Kasumi-1 (cell line): Measurements from ENCODE around the gene REG3G.

Experiments used
- DNase-seq, 2 experiments: peaks; one replicate each; lab custom pipeline; 2025; lab: John Stamatoyannopoulos, UW

REG3G gene

DNA sequence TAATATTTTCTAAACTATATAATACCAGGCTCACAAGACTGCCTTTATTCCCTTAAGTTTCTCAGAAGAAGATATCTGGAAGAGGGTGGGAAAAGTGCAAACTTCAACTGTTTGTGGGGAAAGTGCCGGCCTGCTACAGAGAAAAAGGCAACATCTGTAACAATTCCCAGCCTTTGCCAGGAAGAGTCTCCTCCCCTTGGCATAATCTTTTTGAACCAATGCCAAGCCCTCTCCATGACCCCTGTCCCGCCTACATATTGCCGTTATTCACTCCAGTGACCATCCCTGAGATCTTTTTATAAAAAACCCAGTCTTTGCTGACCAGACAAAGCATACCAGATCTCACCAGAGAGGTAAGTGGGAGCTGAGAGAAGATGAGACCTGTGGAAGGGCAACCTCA lies at the start of gene REG3G:
TSS of gene REG3G (plus strand) at position 282 of the 400 bp plus-strand sequence. CDS start 392 bp downstream, outside the sequence.
- no peak for DNase-seq

DNA sequence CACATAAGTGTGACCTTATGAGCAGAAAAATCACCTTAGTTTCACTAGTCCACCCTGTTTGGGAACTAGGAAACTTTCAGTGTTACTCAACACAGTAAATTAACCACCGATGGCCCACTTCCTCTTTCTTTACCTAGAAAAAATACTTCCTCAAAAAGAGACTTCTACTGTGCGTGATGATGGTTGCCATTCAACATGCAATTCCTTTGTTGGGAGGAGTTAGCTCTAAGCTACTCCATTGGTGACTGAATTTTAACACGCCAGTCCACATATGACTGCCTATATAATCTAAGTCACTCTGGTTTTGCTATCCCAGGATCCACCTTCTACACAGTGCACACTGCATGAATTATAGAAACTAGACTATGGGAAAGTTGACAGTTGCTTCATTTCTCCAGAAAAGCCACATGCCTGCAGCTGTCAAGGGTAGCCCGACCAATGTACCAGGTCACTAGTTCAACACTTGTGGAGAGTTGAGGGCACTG lies 47.8 kb upstream of the REG3G start:
- peak; percentile 95 to 98 for DNase-seq

DNA sequence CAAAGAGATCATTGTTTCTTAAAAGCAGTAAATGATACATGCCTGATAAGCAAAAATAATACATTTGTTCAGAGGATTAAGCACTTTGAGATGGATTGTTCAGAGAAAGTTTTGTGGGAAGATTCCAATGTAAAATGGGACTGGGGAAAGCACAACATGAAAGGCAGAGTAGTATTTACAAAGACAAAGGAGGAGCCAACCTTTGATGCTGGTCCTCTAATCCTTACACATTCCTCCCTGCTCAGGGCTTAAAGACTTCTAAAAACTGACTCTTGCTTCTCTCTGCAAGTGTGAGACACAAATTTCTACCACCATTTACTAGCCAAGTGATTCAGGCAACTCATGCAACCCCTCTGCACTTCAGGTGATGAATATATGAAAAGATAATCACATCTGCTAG lies 47.2 kb upstream of the REG3G start:
- DNase-seq: no peak

DNA sequence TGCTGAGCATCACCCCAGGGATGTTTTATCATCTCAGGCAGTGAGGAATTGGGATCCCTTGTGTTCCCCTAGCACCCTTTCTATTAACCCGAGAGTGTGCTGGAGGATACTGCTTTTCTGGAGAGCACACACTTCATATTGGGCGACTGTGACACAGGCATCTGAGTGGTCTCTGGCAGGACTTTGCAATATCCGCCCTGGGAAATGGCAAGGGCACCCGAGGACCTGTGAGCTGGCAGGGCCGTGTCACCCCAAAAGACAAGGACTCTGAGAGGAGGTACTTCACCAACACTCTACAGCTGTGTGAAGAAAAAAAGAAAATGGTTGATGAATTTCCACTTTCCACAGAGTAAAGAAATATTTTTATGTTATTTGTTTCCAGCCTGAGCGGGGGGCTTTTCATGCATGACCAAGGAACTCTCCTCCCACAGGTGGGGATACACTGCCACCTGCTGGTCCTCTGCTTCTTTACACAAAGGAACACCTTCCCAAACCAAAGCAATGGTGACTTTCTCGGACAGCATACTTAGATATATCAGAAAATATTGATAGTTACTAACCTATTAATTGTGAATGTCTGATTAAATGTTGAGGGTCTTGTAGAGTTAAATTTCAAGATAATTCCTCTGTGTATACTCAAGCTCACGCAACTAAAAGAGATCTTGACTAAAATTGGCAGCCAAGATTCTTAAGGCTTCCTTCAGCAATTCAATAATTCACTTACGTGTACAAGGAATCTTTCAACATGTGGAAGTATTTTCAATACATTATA lies 45.9 kb upstream of the REG3G start:
- DNase-seq: peak; percentile 33 to 66

DNA sequence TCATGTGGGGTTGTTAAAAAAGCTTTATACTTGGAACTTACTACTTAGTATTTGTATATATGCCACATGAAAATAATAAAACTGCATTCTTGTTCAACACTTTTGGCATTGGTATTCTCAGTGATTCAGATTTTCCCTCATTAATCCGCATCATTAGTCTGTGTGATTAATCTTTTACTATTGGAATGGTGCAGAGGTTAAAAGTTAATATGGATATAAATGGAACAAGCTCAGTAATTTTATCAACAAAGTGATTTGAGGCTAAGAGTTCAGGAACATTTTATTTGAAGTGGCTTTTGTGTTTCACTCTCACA lies 45.4 kb upstream of the REG3G start:
- DNase-seq: no peak

DNA sequence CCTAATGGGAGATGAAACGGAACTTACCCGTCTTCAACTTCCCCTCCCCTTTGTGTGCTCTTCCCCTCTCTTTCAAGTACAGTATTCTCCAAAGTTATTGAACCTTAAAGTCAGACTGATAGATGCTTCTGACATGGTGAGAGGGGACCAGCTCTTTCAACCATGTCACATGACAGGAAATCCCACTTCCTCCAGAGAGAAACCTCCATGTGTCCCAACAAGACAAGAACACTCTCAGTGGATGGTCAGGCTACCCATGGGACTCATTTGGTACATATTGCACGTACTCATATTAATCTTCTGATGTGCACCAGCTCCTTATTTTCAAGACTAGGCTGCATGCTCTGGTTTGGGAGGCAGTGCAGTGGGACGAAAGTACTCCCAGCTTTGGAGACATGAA lies 44.6 kb upstream of the REG3G start:
- DNase-seq: no peak

DNA sequence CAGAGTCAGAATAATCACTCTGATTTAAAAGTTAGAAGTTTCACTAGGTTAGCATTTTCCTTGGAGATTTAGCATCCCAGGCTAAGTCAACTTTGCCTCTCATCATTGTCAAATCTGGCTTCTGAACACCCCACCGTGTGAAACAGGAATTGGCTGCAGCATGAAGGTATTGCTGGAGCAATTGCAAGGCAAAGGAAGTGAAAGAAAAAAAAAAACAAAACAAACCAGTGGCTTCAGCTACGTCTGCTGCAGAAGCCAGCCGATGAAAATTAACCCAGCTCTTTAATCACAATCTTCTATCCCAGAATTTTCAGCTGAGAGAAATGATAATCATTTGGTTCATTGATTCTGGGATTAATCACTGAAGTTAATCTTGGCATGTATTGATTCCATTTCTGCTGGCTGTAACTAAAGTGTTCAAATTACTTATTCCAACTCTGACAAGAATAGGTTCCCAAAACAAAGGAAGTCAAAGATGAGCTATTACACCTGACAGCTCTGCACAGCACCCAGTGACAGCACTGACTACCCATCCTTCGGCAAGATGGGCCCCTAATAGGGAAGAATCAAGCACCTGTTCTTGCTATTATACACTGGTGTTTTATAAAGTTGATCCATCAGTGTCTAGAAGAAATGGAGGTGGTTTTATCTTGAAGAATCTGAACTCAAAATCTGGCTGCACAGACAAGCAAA lies 42.7 kb upstream of the REG3G start:
- no peak for DNase-seq

DNA sequence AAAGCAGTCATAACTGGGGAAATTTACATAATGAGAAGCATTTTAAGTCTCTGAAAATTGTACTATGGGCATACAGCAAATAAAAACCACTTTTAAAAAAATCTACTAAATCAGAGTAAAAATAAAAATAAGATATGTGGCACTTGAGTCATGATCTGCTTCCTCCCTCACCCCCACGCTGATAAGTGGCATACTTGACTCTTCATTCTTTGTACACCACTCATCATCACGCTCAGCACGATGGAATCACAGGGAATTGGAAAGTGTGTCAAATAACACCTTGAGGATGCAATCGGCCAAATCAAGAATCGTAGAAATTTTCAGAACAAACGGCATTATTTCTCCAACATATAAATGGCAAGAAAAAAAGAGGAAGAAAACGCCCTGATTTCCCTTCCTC lies 41.1 kb upstream of the REG3G start:
- DNase-seq: no peak

DNA sequence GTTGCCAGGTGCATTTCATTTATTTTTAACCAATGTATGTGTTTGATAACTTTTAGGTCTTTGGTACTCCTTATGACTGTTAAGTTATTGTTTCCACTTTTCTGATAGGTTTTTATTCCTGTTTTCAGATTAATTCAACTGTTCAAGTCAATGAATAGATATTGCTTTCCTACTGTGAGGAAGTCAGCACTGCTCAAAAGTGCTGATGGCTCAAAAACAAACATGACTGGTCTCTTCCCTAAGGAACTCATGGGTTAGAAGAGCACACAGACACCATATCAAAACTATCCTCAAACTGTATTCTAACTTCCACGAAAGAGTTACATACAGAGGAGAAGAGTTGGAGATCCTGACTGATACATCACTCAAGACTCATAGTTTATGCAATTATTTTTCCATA lies 39.9 kb upstream of the REG3G start:
- DNase-seq: no peak

DNA sequence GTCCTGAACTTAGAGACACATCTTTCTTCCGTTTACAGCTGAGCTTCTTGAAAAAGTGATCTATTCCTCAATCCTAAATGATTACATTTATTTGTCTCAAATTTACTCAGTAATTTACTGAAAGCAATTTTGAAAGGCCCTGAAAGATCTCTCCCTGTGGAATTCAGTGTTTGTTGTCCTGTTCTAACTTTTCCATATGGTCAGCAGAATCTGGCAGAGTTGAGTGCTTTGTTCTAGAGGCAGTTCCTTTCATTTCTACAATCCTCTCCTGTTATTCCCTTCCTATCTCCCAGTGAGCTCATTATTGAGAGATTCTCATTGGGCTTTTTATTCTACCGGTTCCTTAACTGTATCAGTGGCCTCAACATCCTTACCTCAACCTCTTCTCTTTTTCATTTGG lies 36.5 kb upstream of the REG3G start:
- no peak for DNase-seq

DNA sequence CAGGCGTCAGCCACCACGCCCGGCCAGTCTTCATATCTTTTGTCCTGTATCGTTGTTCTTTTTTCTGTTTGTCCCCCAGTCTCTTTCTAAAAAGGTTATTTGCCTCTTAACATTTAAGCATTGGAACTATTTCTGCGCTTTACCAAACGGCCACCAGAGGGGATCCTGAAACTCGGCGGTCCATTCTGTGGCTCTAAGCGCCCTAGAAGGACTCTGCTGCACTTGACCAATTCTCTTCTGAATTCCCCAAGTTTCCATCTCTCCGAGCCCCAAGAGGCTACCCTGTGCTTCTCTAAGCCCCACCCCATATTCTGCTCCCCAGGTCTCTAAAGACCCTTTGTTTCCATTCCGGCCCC lies 33.1 kb upstream of the REG3G start:
- DNase-seq: no peak

DNA sequence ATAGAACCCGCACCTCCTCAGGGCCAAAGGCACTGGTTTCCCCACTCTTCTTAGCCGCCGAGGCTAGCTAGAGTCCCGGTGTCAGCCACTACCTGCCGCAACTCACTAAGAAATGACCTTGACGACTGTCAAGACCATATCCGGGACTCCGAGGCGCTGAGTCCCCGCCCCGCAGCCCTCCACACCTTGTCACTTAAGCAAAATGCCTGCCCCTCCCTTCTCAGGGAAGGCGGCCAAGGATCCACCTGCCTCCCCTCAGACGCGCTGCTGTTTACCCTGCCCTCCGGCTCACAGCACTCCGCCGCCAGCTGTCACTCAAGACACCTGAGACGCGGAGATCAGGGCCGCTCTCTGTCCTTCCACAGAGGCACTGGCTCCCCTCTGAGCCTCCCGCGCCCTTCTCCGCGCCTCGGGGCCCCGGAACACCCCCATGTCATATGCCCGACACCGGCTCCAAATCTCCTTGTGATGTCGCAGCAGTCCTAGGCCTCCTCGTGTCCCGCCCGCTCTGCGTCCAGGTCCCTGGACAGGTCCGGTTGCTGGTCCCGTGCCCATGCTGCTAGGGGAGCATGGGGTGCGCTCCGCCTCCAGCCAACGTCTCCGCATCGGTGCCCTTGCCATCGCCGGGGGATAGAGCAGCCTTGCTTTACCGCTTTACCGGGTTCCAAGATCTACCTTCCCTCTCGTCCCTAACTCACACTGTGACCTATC lies 32.5 kb upstream of the REG3G start:
- no peak for DNase-seq

DNA sequence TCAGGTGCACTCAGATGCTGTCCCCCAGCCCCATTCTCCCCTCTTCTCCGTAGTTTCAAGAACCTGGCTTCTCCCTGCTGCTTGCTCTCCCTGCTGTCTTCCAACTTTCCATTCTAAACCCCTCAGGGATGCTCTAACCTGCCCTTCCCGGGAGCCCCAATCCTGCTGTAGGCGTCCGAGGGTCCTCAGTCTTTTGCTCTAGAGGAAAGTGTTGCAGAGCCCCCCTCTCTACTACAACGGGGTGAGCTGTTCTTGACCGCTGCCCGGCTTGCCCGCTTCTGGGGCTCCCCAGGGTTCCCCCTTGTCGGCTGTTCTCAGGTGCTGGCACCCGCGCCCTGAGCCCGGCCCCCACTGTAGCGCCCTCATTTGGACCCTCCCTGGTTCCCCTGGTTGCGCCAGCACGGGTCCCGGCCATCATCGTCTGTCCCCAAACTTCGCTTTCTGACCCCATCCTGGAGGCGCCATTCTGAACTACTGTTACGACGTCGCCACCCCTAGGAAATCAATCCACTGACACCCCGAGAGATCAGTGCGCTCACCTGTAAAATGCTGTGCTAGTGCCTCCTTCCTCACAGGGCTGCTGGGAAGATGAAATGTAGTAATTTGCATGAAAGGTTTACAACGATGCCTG lies 31.9 kb upstream of the REG3G start:
- DNase-seq: no peak

DNA sequence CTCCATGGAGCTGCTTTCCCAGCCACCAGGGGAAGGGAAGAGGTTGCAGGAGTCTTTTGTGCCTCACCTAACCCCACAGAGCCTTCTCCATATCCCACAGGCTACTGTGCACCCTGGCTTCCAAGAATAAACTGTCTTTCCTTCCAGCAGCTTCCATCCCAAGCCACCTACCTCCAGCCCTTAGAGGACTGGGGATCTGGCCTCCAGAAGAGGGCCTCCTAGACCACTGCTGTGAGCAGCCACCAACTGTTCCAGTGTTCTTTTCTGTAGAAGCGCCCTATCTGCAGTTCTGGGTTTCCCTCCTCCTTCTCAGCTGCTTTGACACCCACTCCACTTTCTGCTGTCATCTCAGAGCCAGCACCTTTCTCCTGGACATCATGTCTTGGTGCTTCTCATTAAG lies 30.7 kb upstream of the REG3G start:
- no peak for DNase-seq

DNA sequence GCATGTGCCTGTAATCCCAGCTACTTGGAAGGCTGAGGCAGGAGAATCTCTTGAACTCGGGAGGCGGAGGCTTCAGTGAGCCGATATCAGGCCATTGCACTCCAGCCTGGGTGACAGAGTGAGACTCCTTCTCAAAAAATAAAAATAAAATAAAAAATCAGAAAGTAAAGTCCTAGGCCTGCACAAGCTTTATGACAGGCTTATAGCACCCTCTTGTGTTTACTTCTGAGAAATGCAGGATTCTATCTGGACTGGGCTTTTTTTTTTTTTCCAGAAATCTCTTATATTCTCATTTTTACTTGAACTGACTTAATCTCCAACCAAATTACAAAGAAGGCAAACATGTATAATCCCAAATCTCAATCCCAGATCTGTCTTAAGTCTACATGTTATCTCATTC lies 26.1 kb upstream of the REG3G start:
- DNase-seq: peak; percentile 28 to 52

DNA sequence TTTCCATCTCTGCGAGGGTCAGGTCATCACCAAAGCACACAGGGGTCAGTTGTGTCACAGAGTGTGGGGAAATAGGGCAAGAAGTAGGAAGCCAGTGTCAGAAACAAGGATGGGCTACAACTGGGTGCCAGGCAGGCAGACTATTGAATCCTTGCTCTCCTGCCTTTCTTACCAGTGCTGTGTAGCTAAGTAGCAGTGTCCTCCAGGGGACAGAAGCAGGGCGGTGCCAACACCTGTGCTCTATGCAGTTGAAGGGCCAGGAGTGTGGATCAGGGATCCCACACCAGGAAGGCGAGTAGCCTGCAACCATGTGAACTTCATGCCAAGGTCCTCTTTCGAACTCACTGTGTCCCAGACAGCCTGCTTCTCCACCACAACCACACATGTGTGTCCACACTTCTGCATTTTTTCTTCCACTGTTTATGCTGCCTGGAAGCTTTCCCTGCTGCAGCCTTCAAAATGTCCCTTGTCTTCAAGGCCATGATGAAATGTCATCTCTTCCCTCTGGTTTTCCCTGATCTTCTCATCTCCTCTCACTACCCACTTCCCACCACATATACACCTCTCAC lies 25.4 kb upstream of the REG3G start:
- DNase-seq: peak; percentile 46 to 51

DNA sequence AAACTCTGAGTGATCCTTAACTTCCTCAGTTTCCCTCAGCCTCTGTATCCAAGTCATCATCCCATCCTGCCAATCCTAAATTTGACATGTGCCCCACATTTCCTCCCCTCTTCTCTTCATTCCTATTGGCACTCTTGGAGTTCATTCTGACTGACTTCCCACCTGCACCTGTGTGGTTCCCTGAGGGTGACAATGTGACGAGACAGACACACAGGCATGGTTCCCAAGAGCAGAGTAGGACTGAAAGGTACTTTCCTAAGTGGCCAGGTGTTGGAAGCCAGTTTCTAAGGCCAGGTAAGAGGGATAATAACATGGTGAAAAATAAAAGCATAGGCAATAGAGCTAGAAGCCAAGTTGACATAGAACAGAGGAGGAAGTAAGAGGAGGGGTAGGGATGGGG lies 24.2 kb upstream of the REG3G start:
- DNase-seq: no peak

DNA sequence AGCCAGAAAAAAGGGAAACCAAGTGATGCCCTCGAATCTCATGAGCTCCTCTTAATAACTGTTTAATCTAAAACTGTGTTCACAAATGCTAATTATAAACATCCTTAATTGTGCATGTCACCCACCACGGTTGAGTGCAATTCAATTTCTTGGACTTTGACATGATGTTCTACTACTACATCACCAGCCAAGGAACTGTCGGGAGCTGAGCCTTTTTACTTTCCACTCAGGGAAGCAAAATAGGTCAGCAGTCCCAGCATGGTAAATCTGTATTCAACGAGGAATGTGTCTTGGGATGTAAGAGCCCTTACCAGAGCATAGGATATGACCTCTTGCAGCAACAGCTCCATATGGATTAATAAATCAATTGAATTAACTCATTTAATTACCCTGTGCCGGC lies 20.8 kb upstream of the REG3G start:
- DNase-seq: no peak

DNA sequence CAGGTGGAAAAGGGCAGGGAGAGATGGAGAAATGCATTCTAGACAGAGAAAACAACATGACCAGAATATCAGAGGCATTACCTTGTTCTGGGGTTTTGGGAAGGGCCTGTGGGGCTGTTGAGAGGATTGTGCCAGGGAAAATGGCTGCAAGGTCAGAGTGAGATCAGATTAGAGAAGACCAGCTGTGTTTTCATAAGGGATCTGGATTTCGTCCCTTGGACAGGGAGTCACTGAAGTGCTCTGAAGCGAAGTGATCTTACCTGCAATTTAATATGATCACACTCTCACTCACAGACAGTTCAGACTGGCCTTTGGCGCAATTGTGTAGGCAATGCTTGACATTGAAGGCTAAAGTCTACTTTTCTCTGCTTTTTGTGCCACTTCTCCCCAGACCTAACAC lies 20.3 kb upstream of the REG3G start:
- no peak for DNase-seq

DNA sequence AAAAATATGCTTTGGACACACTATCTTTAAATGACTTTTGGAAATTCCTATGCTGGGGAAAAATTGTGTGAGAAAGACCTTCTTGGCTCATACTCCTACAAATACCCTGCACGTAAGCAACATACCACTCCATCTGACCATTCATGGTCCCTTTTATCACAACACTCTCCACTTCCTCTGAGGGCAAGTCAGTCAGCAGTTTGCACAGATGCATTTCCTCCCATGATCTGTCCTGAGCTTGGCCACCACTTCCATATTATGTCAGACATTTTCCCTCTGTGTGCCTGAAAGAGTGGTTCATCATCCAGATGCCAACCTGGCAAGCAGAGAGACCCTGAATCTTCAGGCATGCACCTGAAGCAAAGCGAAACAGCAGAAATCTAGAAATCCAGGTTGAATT lies 16.1 kb upstream of the REG3G start:
- no peak for DNase-seq

DNA sequence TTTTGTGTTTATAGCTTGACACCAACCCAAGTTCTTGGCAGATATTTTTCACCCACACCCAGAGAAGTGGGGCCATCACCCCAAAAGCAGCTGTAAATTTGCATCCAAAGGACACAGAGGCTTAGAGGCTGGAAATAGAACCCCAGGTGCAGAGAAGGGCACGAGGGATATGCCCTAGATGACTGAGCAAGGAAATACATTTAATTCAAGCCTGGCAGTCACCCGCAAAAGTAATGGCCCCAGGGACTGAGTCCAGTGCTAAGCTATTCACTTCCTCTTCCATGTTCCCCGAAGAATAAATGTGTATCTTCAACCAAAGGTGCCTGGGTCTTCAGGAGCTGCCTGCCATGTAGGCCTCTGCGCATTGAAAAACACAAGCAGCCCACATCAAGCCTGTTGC lies 14.0 kb upstream of the REG3G start:
- no peak for DNase-seq

DNA sequence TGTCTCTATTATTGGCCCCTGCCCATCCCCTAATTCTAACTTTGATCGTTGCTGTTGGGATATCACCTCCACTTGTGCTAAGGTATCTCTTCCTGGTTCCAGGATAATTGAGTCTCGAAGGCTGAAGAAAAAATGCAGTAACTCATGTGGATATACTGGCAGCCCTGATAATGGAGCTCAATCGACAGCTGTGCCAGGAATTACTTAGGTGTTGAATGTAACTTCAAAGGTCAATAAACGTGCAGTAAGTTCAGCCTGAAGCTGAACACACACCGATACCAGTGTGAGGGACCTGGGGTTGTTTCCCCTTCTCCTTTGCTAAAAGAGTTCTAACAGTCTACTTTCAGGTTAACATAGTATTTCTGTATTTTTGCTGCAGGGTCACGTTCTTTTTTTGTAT lies 11.9 kb upstream of the REG3G start:
- DNase-seq: no peak
